HG03103 (cell line): ENCODE measurements around the gene ZBTB20.

Source experiments
- ATAC-seq: cut with Tn5 transposase; IDR thresholded peaks from one replicate; pipeline ENCODE4 v1.9.1; 2021; ENCODE audit warnings: low read depth; ENCODE audit not compliant: unreplicated experiment

The ZBTB20 gene

DNA sequence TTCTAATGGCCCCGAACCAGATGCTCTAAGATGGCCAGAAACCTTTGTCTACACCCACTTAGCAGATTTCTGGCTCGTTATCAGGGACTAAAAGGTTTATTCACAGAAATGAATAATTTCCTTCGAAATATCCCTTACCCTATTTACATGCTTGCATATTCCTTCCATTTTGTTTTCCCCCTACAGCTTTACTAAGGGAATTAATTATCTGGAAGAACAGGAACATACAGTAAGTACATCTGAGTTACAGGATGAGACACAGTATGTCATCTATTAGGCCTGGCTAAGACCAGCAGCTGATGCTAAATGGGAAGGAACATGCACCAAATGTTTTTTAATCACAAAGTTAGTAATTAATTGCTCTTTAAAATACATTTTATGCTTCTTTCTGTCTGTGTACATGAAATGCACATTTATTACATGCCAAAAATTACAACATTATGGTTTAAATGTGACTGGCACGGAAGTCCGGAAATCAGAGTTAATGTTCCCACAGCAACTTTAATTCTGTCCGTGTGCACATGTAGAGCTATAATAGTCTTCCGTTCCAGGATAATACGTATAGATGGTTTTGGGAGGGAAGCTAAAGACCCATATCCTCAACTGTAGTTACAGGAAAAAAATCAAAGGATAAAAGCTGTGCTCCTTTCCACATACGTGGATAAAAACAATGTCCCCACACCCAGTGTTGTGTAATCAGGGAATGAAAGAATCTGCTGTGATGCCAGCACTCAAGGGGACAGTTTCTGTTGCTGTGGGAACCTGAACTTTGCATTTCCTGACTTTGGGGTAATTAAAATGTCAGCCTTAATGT lies 771.3 kb downstream of the ZBTB20 start:
- no peak for ATAC-seq

DNA sequence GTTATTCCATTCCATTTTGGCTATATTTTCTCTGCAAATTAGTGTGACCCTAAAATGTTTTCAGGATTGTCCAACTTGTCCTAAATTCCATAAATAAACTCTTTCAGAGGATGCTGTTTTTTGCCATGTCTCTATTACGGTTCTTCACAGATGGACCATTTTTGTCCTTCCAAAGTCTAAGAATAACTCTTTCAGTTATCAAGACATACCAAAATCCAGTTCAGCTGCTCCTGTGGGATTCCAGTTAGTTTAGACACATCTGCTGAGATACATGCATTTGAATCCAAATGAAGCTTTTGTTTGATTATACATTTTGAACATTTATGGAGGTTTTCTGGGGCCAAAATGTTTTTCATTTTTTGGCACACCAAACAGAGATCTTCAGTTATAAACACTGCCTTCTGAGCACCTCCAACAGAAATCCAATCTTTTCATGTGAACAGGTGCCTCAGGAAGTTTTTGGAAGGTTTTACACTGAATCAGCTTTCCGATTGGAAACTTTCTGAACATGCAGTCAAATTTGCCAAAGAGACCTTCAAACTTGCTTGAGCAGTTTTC lies 772.6 kb downstream of the ZBTB20 start:
- ATAC-seq, result no peak

DNA sequence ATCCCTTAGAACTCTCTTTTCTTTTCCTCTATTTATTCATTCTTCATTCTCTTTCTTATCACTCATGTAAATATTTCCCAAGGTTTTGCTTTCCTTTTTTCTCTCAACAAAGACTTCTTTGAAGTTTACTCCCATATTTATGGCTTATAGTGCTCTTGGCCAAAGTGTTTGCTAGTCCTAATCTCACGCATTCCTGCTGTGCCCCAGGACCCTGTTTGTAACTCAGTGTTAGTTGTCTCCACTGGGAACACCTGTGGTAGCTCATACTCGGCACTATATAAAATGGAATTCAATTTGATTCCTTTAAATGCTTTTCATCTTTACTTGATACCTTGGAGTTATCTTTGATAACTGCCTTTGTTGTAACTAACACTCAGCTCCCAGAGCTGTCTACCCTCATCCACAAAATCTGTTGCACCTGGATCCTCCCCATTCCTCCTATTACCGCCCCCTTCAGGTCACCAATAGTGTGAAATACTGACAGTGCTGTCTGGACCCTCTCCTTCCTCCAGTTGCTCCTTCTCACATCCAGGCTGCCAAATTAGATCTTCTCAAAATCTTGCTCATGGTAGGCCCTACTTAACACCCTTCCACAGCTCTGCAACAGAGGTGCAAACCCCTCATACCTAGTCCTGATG lies 776.4 kb downstream of the ZBTB20 start:
- ATAC-seq, result no peak

DNA sequence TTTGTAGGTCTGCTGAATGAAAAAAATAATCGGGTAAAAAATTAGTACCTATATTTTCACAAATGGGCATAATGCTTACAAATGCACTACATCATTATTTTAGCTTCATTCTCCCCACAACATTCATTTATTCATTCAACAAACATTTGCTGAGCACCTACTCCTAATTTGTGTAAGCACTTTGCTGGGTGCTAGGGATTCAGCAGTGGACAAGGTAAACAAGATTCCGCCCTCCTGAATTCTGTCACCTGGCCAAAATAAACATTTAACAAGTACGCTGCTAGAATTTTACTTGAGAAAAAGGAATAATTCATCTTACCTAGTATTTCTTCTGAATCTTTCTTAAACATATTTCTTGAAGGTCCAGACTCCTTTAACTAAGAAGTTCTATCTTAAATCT lies 781.2 kb downstream of the ZBTB20 start:
- ATAC-seq, result no peak

DNA sequence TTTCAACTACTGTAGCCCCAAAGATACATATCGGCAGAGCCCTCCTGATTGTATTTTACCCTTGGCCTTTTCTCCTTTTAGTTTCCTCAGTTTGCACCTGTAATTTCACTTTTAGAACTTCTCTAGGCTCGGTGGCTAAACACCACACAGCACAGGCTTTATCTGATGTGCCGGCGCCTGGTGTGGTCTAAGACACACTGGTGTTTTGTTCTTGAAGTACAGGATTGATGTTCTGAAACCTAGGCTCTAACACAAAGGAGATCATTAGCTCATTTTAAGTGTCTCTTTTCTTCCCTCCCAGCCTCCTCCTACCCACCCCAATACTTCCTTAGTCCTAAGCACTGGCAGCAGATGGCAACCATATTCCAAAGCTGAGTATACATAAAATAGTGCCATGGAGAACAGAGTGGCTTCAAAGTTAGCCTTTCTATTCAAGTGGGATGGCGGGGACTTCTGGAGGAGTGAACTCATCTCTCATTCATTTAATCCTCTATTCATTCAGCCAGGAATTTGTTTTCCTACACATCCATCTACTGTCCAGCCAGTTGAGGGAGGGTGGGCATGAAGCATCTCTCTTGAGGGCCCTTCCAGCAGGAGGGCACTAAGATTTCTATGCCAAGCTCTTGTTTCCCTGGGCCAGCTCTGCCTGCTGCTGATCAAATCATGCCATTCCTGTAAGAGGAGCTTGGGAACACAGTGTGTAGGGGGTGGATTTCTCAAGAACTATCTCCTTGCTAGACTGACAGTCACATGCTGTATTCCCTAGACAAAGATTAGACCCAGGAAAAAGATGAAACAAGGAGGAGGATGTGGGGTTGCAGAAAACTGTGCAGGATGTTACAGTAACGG lies 782.1 kb downstream of the ZBTB20 start:
- ATAC-seq, result no peak

GRCh38 chr3:114363554-114364202 lies 783.4 kb downstream of the ZBTB20 start:
- no peak for ATAC-seq

DNA sequence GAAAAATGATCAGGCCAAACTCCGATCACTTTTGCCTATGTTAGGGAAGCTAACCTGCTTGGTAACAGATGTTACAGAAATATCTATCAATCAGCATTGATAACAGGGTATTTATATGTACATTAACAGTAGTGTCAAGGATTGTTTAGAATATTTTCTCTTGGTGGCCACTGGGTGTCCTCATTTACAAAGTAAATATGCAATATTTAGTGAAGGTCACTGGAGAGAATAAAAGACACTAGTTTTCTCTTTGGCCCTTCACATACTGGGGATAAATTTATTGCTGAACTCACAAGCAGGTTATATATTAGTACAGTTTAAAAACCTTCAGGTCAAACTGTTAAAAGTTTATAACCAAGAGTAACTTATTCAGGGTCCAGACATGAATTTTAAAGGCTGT lies 784.3 kb downstream of the ZBTB20 start:
- ATAC-seq, result no peak

GRCh38 chr3:114361391-114361790 lies 785.7 kb downstream of the ZBTB20 start:
- no peak for ATAC-seq

DNA sequence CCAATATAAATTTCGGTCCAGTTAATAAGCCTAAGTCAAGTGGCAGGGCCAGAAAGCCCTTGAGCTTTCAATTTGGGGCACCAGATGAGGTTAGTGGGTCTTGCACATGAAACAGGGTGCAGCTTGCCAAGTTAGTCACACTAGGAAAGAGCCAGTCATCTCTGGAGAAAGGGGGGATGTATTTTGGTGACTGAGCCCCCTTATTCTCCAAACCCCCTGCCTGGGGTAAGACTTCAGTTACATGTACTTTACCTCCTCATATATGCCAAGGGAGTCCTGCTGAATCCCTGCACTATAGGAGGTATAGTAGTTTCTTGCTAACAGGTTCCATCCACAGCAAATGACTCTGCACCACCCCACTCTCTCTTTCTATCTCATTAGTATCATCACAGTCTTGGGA lies 790.6 kb downstream of the ZBTB20 start:
- no peak for ATAC-seq

GRCh38 chr3:114356066-114356465 lies 791.0 kb downstream of the ZBTB20 start:
- ATAC-seq, result no peak

DNA sequence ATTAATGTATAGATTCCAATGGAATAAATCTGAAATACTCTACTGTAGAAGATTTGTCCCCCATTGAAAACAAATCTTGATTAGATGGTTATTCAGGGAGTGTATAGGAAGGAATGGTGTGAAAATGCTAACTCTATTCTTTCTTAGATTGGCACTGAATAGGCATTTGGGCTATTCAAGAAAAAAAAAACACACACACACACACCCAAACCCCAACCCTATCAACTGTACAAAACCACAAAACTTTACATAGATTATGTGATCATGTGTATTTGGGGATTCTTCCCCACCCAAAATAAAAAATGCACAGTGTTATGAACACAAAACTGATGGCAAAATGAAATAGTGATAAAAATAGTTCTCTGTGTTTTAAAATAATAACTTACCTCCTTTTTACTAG lies 791.4 kb downstream of the ZBTB20 start:
- ATAC-seq, result no peak

DNA sequence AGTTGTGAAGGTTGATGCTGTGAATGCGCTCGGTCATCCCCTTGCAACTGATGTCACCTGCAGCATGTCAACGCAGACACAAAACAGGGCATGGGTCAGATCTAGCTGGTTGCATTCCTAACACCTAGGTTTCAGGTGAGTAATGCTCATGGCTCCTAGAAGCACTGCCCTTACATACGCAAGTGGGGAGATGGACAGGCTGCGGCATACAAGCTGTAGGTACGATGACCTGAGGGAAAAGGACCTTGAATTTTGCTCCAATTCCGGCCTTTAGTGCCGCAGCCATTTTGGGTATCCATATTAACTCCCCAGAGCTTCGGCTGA lies 795.3 kb downstream of the ZBTB20 start:
- ATAC-seq, result no peak

DNA sequence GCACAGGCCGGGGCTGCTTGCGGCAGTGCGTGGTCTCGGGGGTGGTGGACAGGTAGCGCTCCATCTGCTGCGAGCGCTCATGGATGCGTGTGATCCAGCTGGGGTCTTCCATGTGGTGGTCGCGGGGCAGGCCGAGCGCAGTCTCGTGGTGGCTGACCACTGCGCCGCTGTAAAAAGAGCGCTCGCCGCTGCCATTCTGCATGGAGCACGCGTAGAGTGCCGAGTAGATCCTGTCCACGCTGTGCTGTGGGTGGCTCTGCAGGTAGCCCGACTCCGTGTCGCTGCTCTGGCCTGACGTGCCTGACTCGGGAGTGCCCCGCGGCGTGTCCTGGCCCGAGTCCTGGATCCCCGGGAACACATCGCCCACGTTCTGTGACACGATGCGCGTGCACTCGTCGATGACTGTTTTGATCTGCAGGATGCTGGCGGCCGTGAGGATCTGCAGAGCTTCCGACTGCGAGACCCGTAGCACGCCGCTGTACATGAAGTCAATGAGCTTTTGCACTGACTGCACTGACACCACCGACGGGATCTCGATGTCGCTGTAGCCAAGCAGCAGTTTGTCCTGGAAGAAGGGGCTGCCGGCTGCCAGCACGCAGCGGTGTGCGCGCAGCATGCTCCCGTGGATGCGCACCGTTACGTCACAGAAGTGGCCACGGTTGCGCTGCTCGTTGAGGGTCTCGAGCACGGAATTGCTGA lies 795.8 kb downstream of the ZBTB20 start:
- ATAC-seq, result no peak

DNA sequence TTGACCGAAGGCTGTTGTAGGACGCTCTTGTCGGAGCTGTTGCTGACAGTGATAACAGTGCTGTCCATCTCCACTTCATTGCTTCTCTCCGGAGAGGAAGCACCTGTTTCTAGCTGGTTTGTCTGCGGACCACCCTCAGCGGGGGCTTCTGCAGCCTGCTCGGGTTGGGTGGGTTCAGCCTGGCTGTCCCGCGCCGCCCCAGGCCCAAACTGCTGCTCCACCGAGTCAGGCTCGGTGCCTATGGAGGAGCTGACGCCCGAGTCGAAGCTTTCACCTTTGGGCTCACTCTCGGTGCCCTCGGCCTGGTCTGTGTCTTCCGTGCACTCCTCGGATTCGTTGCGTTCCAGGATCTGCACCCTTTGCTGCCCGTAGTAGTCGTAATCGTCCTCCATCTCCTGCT lies 796.4 kb downstream of the ZBTB20 start:
- no peak for ATAC-seq

- ATAC-seq, result no peak
Observed at GRCh38 chr3:114350271-114350670, 796.8 kb downstream of the ZBTB20 start.

DNA sequence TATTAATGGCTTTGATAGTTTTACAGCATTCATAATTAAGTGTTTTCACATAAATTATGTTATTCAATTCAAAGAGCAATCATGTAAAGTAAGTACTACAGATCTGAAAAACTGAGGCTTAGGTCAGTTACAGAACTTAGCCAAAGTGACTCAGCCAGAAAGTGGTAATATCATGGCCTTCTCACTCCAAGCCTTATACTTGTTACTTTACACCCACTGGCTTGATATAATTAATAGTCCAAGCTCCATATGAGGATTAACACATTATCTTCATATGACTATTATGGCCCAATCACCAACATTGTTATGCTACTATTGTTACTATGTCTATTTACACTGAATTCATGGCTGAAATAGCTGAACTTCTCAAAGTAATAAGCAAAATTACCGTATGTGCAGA lies 802.6 kb downstream of the ZBTB20 start:
- ATAC-seq, result no peak

- no peak for ATAC-seq
Observed at GRCh38 chr3:114338651-114339357, 808.3 kb downstream of the ZBTB20 start.

DNA sequence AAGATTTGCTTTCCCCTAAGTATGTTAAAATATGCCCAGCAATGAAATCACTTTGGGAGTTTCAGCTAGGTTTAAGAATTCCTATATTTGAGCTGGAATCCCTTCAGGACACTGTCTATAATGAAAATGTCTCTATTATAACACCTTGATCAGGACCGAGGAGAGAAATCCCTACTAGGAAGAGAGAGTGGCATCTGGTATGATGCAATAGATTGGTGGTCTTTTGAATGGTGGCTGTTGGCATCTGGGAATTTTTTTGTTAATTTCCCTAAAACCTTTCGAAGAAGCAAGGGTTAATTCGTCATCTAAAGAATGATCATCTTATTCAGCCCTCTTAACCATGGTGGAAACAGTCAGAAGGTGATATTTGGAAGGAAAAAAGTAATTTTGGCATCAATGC lies 810.2 kb downstream of the ZBTB20 start:
- ATAC-seq, result no peak

GRCh38 chr3:114336122-114336697 lies 810.9 kb downstream of the ZBTB20 start:
- ATAC-seq, result no peak
